ENCODE measurements around the gene UBE2D2. TPM values are rescaled to one million over a fixed set of nuclear protein-coding genes. Genes with fewer than 3 reads are reported as not detected.

UBE2D2 gene
- total RNA-seq, 1 donor from 2014 or later: 101 TPM

GRCh38 chr5:139636207-139636792, 75.2 kb downstream of the UBE2D2 start:
- no peak for DNase-seq (ENCODE audit: low spot score)

DNA sequence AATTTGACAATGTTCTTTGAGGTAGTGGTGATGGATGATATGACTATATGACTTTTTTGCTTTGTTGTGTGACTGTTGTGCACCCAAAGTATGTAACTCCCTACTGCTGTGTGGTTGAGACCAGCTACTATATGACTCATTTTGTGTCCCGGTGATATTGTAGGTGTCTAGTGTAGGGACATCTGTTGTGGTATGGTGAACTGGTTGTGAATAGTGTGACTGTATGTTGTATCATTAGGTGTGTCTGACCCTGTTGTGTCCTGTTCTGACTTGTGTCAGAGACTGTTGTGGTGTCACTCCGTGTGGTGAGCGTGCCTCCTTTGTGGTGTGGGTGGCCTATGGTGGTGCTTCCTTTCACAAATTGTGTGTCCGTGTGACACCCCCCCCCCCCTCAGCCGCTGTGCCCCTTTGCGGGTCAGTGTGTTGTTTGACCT, 75.9 kb downstream of the UBE2D2 start:
- DNase-seq (ENCODE audit: low spot score): no peak

GRCh38 chr5:139637438-139638089, 76.4 kb downstream of the UBE2D2 start:
- DNase-seq (ENCODE audit: low spot score): peak; percentile 89

GRCh38 chr5:139638090-139638735, 77.1 kb downstream of the UBE2D2 start:
- DNase-seq (ENCODE audit: low spot score): peak; percentile 73

DNA sequence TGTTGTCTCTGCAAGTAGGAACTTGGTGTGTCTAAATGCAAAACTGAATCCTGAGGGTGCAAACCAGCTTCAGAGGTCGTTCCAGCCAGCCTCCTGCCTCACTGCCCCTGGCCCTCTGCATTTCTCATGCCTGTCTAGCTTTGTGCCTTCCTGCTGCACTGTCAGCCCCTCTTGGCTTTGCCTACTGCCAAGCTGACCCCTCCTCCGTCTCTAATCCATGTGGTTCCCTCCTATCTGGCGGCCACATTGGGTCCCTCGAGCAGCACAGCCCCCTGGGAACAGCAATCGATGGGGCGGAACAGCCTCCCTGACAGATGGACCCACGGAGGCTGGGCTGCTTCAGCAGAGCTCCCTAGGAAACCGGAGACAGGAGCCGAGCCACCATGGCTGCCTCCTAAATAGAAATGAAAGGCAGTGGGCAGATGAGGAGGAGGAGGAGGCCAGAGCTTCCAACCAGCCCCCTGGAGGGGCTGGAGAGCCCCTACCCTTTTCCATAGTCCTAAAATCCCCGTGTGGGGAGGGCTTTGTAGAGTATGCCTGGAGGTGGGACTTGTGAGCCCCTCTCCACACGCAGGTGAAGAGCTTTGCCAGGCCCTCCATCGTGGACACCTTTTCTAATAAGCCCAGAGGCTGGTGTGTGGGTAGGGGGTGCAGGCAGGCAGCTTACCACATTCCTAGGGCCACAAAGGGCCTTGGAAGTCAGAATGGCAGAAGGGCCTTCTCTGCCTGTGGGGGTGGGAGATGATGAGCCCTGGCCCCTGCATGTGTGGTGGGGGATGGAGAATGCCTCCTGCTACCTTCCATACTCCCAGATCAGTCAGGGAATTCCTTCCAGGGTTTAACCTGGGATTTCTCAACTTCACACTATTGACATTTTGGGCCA, 77.8 kb downstream of the UBE2D2 start:
- no peak for DNase-seq (ENCODE audit: low spot score)

DNA sequence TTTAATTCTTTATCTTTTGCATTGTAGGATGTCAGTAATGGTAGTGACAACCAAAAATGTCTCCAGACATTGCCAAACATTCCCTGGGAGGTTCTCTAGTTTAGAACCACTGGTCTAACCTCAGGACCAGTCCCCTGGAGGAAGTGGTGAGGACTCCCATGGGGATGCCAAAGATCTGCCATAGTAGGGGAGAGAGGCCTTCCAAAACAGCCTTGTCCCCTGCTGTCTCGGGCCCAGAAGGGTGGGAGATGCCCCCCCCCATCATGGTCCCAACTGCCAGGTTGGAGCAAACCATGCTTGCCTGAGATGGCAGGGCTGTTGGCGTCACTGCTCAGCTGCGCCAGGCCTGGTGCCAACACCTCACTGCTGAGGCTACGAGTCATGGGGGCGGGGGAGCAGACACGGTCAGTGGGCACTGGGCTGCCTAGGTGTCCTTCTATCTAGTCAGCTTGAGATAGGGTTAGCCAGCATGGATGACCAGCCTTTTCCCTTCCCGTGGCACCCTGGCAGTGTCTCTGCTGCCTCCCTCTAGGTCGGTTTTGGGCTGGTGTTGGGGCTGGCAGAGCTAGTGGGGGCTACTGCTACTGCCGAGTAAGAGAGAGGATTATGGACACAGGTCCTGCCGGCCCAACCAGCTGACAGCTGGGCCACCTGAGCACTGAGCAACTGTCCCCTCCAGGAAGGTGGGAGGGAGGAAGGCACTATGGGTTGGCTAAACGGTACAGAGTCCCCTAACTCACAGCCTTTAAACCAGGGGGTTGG, 78.7 kb downstream of the UBE2D2 start:
- DNase-seq (ENCODE audit: low spot score): no peak

DNA sequence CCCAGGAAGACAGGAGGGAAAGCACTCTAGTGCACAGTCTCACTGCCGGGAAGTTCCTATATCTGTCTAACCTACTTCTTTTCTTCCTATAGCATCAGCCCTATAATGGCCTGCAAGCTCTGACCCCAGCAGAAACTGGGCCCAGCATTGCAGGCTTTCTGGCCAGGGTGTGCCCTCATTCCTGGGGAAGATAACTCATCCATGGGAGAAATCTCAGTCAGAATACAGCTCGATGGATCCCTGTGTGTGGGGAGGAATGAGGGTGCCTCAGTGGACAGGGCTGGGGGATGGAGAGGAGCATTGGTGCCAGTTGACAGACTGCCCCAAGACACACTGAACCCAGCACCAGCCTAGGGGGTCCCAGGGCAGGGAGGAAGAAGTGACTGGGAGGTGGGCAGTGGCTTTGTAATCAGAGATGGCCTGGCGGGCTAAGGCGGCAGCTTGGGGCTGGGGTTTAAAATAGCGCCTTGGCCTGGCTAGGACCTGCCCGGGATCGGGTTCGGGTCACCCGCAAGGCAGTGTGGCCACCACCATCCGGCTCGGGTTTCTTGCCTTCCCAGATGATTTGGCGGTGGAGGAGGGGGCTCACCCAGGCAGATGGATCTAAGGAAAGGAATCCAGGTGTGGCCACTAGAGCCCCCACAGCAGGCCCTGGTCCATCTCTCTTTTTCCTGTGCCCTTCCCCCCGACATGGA, 79.4 kb downstream of the UBE2D2 start:
- no peak for DNase-seq (ENCODE audit: low spot score)

- no peak for DNase-seq (ENCODE audit: low spot score)
Observed at GRCh38 chr5:139641116-139642080, 80.3 kb downstream of the UBE2D2 start.

DNA sequence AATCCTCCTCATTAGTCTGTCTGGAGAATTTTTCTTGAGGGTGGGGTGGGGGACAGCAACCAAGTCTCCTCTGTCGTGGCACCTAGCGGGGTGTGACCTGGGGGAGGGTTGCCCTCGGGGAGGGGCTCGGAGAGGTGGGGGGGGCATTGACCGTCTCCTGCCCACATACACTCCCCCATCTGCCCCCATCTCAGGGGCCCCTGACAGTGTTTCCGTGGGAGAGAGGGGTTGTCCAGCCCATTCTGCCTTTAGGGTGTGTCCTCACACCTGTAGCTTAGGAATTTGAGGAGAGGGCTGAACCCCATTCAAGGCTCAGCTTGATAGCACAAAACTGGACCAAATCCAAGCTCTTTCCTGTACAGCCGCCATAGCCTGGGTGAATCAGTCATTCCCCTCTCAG, 81.1 kb downstream of the UBE2D2 start:
- DNase-seq (ENCODE audit: low spot score): no peak

GRCh38 chr5:139642891-139643871, 82.0 kb downstream of the UBE2D2 start:
- peak; percentile 82 for DNase-seq (ENCODE audit: low spot score)

DNA sequence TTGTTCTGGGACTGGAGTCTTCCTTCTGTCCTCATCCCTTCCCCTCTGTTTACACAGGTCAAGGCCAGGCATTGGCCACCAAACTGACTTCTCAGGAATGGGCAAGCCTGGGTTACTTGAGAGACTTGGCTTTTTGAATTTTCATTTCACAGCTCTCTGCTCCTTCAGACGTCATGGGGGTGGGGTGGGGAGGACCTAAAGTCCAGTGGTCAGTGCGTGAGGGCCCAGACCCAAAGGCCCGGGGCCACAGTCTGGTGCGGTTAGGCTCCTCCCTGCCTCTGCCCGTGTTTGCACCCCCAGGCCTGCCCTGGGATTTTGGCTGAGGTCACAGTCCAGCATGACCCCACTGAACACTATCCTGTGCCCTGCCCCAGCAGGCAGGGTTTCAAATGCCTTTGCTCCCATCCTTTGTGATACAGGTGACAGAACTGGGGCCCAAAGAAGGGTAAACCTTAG, 82.9 kb downstream of the UBE2D2 start:
- no peak for DNase-seq (ENCODE audit: low spot score)

DNA sequence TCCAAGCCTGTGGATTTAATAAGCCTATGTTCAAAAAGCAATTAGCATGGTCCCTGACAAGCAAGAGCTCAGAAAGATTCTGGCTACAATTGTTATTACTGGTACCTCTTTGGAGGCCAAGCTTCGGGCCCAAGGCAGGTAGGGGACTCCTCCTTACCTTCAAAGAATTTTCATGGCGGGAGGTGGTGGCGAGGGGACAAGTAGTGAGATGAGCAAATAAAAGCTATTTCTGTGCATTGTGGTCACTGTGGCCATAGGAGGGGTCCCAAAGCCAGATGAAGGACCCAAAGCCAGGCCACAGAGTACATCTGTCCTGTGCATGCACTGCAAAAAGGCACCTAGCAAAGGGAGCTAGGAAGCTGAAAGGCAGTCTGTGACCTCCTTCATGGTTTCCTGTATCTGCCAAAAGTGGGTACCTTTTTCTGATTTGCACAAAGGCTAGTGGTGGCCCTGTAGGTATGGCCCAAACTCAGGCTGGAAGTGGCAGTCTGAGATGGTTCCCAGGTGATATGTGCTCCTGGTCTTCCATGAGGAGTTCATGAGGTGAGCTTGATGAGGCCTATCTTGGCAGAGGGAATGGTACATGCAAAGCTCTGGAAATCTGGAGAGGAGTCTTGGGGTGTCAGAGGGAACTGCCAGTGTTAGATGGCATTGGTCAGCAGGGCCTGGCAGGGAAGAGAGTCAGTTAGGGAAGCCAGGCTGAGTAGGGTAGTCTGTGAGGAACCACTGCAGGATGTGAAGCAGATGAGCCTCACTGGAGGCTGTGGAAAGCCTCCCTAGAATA, 83.7 kb downstream of the UBE2D2 start:
- DNase-seq (ENCODE audit: low spot score): no peak

GRCh38 chr5:139645430-139645871, 84.3 kb downstream of the UBE2D2 start:
- no peak for DNase-seq (ENCODE audit: low spot score)

GRCh38 chr5:139646111-139646510, 85.0 kb downstream of the UBE2D2 start:
- no peak for DNase-seq (ENCODE audit: low spot score)

DNA sequence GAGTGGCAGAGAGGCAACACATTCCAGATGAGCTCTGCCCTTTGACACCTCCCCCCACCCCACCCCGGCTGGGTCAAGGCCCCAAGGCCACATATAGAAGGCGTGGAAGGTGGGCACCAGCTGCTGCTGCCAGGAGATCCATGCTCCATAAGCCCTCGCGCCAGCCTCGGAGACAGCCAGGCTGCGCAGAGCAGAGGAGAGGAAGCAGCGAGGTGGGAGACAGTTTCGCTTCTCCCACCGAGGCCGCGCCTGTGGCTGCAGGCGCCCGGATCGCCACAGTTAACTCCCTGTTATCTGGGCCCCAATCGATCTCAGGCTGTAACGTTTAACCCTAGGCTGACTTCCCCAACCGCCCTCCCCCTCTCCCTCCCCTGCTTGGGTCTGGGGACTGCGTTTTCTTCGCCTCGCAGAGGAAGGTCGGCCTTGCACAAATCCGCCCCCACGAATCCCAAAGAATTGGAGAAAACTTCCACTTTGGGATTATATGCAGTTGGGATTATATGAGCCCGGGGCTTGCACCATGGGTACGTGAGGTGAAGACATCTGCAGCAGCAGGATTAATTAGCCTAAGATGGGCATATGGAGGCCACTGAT, 85.9 kb downstream of the UBE2D2 start:
- DNase-seq (ENCODE audit: low spot score): no peak

DNA sequence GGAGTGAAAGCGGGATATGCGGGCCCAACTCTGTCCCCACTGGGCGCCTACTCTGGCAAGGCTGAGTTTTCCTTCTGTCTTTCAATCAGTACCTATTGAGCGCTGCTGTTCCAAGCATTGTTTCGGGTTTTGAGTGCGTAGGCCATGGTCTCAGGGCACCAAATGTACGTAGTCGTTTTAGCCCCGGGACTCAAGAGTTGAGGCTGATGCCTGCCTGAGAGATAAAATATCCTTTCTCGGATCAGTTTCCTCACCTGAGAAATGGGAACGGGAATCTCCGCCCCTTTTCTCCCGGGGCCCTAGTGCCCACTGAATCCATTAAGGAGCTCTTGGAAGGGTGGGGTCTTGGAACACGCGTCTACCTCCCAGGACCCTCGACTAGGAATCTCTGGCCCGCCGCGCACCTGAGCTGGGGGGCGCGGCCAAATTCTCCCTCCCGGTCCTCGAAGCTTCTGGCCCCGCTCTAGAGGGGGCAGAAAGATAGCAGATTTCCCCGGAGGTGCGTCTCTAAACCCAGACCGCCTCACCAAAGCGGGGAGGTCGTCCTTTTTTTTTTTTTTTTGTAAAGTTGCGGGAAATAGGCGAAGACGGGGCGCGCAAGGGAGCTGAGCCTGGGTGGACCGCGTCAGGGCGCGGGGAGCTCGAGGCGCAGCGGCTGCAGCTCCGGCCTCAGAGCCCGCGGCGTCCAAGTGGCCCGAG, 86.5 kb downstream of the UBE2D2 start:
- no peak for DNase-seq (ENCODE audit: low spot score)

All from mucosa of gallbladder (tissue), 1 donor.